Endothelial cell of umbilical vein (primary cell): ENCODE results near the gene BCCIP. TPM values are rescaled to one million over a fixed set of nuclear protein-coding genes. Genes with fewer than 3 reads are reported as not detected.

Source experiments
- BruUV-seq: library from RNA; stranded (reverse); fragments of 400-500 nt; replicated peaks from 2 replicates; lab custom pipeline; 2021; lab: Mats Ljungman, UMichigan
- CTCF ChIA-PET: fragments of 300-600, 350-600 bp; sonication (Branson Sonifier 250); formaldehyde crosslinking; loops from one replicate; lab custom pipeline; 2021; ENCODE audit warnings: antibody characterized with exemption, inconsistent platforms; lab: Charles Lee
- POLR2A ChIA-PET: fragments of 300-600, 350-600 bp; sonication (Branson Sonifier 250); formaldehyde crosslinking; loops from one replicate; lab custom pipeline; 2021; ENCODE audit warnings: antibody characterized with exemption, inconsistent platforms; lab: Charles Lee
- DNase-seq: peaks from one replicate; pipeline ENCODE4 v3.0.0-alpha.2; 2011; ENCODE audit warnings: low read depth, low spot score
- FAIRE-seq: peaks from 2 replicates; lab custom pipeline; 2011; peaks lifted over from hg19 to GRCh38; lab: Jason Lieb, UNC
- H2AFZ ChIP-seq: 2 replicates; pipeline ENCODE4 v1.6.0; 2012; ENCODE audit warnings: low read depth, low read length, control low read depth, inconsistent platforms
- H3K27ac ChIP-seq: 2 replicates; pipeline ENCODE4 v1.5.1; 2011; ENCODE audit warnings: low read depth, mild to moderate bottlenecking, control low read depth, low read length, moderate library complexity; ENCODE audit not compliant: insufficient read depth
- H3K27me3 ChIP-seq, 2 experiments: 2 replicates each; pipeline versions ENCODE4 v1.6.0 to v1.6.1; 2011; ENCODE audit warnings: low read length in 2 of 2, mixed read lengths in 1 of 2; ENCODE audit not compliant: control insufficient read depth in 2 of 2, insufficient read depth in 2 of 2
- H3K36me3 ChIP-seq, 2 experiments: 2 replicates in 1 of 2; 3 replicates in 1 of 2; pipeline ENCODE4 v1.5.1; 2011; ENCODE audit warnings: low read length in 2 of 2, mild to moderate bottlenecking in 1 of 2, moderate library complexity in 1 of 2; ENCODE audit not compliant: control insufficient read depth in 2 of 2, insufficient read depth in 2 of 2; ENCODE audit errors: extremely low read depth in 1 of 2
- H3K4me1 ChIP-seq: 3 replicates; pipeline ENCODE4 v1.5.1; 2011; ENCODE audit warnings: mild to moderate bottlenecking, low read length; ENCODE audit not compliant: control insufficient read depth, insufficient read depth; ENCODE audit errors: extremely low read depth
- H3K4me2 ChIP-seq: 2 replicates; pipeline ENCODE4 v1.6.1; 2011; ENCODE audit warnings: low read length, control low read depth, mixed read lengths; ENCODE audit not compliant: insufficient read depth
- H3K4me3 ChIP-seq, 3 experiments: fragments of 200-600 bp in 1 of 3; sonication (generic), shearing (Covaris generic) in 1 of 3; replicated peaks in 1 of 3; 2 replicates each; pipeline ENCODE4 v1.5.1; 2011 to 2016; ENCODE audit warnings: control low read depth in 3 of 3, low read length in 3 of 3, mild to moderate bottlenecking in 2 of 3, inconsistent platforms in 1 of 3, low read depth in 1 of 3, moderate library complexity in 1 of 3; ENCODE audit not compliant: insufficient read depth in 1 of 3
- H3K79me2 ChIP-seq: 2 replicates; pipeline ENCODE4 v1.6.0; 2012; ENCODE audit warnings: low read length, inconsistent platforms; ENCODE audit not compliant: control insufficient read depth, insufficient read depth
- H3K9ac ChIP-seq: replicated peaks from 2 replicates; pipeline ENCODE3; 2011; ENCODE audit warnings: low read length, control low read depth; ENCODE audit not compliant: insufficient read depth; ENCODE audit errors: extremely low read depth
- H3K9me1 ChIP-seq: replicated peaks from 3 replicates; pipeline ENCODE4 v1.6.0; 2011; ENCODE audit warnings: mild to moderate bottlenecking, low read length; ENCODE audit not compliant: control insufficient read depth, insufficient read depth; ENCODE audit errors: extremely low read depth
- H3K9me3 ChIP-seq: replicated peaks from 2 replicates; pipeline ENCODE4 v1.5.1; 2012; ENCODE audit warnings: low read length, inconsistent platforms; ENCODE audit not compliant: control insufficient read depth, insufficient read depth
- H4K20me1 ChIP-seq: replicated peaks from 2 replicates; pipeline ENCODE3; 2011; ENCODE audit warnings: mild to moderate bottlenecking, low read length; ENCODE audit not compliant: control insufficient read depth, insufficient read depth; ENCODE audit errors: extremely low read depth
- EZH2 ChIP-seq: IDR thresholded peaks from 2 replicates; pipeline ENCODE4 v1.6.1; 2012; ENCODE audit warnings: borderline replicate concordance, low read depth, mild to moderate bottlenecking, moderate library complexity, low read length, inconsistent platforms; ENCODE audit not compliant: severe bottlenecking
- FOS ChIP-seq: IDR thresholded peaks from 2 replicates; pipeline ENCODE4 v1.6.1; 2011; ENCODE audit warnings: mild to moderate bottlenecking, low read length, moderate library complexity, borderline replicate concordance; ENCODE audit not compliant: insufficient read depth
- GATA2 ChIP-seq: IDR thresholded peaks from 2 replicates; pipeline ENCODE4 v1.7.0; 2011; ENCODE audit warnings: low read depth, mild to moderate bottlenecking, moderate library complexity, mixed read lengths, low read length; ENCODE audit not compliant: insufficient read length, insufficient read depth
- JUN ChIP-seq: IDR thresholded peaks from 2 replicates; pipeline ENCODE4 v1.6.1; 2011; ENCODE audit warnings: borderline replicate concordance, low read depth; ENCODE audit not compliant: insufficient read length, insufficient read depth
- MYC ChIP-seq: IDR thresholded peaks from one replicate; pipeline ENCODE4 v1.6.1; 2011; ENCODE audit warnings: mild to moderate bottlenecking, low read depth, low read length
- POLR2A ChIP-seq: IDR thresholded peaks from 2 replicates; pipeline ENCODE4 v1.6.1; 2012; ENCODE audit warnings: low read depth, mild to moderate bottlenecking, control low read depth, low read length
- POLR2AphosphoS5 ChIP-seq: IDR thresholded peaks from 2 replicates; pipeline ENCODE4 v1.6.1; 2012; ENCODE audit warnings: low read depth, mild to moderate bottlenecking, control low read depth, low read length, moderate library complexity; ENCODE audit not compliant: insufficient read depth
- dilution Hi-C: fragments of 300-500 bp; cut with MboI; formaldehyde crosslinking; loops from one replicate; pipeline ENCODE4 v1.15.0; 2019; ENCODE audit warnings: low sequenced_read_pairs; ENCODE audit not compliant: extremely low pct_ligation_motif_present
- intact Hi-C: fragments of 100-400 bp; cut with micrococcal nuclease; formaldehyde crosslinking; loops from one replicate; pipeline ENCODE4 v1.10.0; 2022
- polyA plus RNA-seq, 4 experiments: library from polyadenylated mRNA; depleted of rRNA in 3 of 4; stranded (reverse) in 3 of 4; unstranded in 1 of 4; fragments of >200 nt; gene quantifications; 2 replicates each; pipeline versions ENCODE4 v1.2.1 to v1.2.3, GENCODE V29; 2011 to 2012; ENCODE audit warnings: missing spikeins in 1 of 4
- total RNA-seq: library from RNA; stranded (reverse); gene quantifications from 2 replicates; pipeline ENCODE4 v1.2.3, GENCODE V29; 2021
- TF ChIP-seq, protein P1 (sequence below): IDR thresholded peaks from 2 replicates; pipeline ENCODE4 v1.6.1; 2011; ENCODE audit not compliant: insufficient read depth, insufficient read length
- TF ChIP-seq, protein P2 (sequence below), 2 donors: IDR thresholded peaks; 1 replicate in 1 of 2; 2 replicates in 1 of 2; pipeline ENCODE4 v1.5.1; 2011; ENCODE audit warnings: low read length in 2 of 2, mild to moderate bottlenecking in 2 of 2, moderate library complexity in 2 of 2, control low read depth in 1 of 2, inconsistent platforms in 1 of 2, low read depth in 1 of 2; ENCODE audit not compliant: insufficient read depth in 1 of 2; ENCODE audit errors: extremely low read depth in 1 of 2

Gene BCCIP
- total and polyA plus RNA-seq, 2 donors (not counting 3 experiments of a cell fraction or from before 2014, with no cell fraction given), result 14.5 to 73.5 TPM

DNA sequence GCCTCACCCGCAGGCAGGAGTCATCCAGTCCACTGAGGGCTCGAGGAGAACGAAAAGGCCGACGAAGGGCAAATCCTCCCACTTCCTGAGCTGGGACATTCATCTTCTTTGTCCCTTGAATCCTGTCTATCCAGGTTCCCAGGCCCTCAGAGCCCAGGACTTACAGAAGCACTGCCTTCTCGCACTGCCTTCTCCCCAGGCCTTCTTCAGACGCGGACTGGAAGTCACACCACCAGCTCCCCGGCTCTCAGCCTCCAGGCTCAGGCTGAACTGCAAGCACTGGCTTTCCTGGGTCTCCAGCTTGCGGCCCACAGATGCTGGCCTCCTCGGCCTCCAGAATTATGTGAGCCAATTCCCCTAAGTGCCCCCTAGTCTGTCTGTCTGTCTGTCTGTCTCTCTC is 41.3 kb upstream of the BCCIP start:
- ChIA-PET CTCF (no interaction called here), POLR2A (no interaction called here)
- dilution Hi-C loops, result no loop called here

More for the DNA sequence above, 41.3 kb upstream of the BCCIP start:
- Histone ChIP-seq H3K9me1 (no peaks in the 10 kb centered on the region), H3K9ac (no peak overlapping the region), H3K36me3 (no peaks in the 10 kb centered on the region), H3K4me2 (no peak overlapping the region), H3K79me2 (no peaks in the 10 kb centered on the region), H3K4me3 (no peak overlapping the region), H3K9me3 (no peaks in the 10 kb centered on the region), H2AFZ (no peak overlapping the region), H3K4me1 (no peaks in the 10 kb centered on the region), H4K20me1 (no peaks in the 10 kb centered on the region), H3K27me3 (peaks cover 0 to 2% of the 10 kb centered on the region in 2 experiments), H3K27ac (no peak overlapping the region)
- no peak for TF ChIP-seq POLR2AphosphoS5
- no peak for TF ChIP-seq EZH2
- no peak for TF ChIP-seq FOS
- TF ChIP-seq, protein P1, sequence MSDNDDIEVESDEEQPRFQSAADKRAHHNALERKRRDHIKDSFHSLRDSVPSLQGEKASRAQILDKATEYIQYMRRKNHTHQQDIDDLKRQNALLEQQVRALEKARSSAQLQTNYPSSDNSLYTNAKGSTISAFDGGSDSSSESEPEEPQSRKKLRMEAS, result no peak
- TF ChIP-seq POLR2A, result no peak
- TF ChIP-seq, protein P2, sequence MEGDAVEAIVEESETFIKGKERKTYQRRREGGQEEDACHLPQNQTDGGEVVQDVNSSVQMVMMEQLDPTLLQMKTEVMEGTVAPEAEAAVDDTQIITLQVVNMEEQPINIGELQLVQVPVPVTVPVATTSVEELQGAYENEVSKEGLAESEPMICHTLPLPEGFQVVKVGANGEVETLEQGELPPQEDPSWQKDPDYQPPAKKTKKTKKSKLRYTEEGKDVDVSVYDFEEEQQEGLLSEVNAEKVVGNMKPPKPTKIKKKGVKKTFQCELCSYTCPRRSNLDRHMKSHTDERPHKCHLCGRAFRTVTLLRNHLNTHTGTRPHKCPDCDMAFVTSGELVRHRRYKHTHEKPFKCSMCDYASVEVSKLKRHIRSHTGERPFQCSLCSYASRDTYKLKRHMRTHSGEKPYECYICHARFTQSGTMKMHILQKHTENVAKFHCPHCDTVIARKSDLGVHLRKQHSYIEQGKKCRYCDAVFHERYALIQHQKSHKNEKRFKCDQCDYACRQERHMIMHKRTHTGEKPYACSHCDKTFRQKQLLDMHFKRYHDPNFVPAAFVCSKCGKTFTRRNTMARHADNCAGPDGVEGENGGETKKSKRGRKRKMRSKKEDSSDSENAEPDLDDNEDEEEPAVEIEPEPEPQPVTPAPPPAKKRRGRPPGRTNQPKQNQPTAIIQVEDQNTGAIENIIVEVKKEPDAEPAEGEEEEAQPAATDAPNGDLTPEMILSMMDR (IDR thresholded peaks at IDR 0.05; ENCODE audit: extremely low read depth in 1 of 2, insufficient read depth in 1 of 2, low read depth in 1 of 2, low read length in 2 of 2), result no peak
- no peak for TF ChIP-seq GATA2
- no peak for TF ChIP-seq MYC
- TF ChIP-seq JUN, result no peak
- FAIRE-seq (no peak), DNase-seq (no peak)
- BruUV-seq, result no TSS peak
- intact Hi-C loops, result no loop called here
